GM12892 (cell line): Measurements from ENCODE around the gene RPS6KA5.

Source experiments
- POLR2A ChIP-seq: IDR thresholded peaks from 2 replicates; pipeline ENCODE4 v1.6.1; 2011; ENCODE audit warnings: low read depth, low read length, control low read depth
- POLR2AphosphoS5 ChIP-seq: IDR thresholded peaks from 2 replicates; pipeline ENCODE4 v1.6.1; 2011; ENCODE audit warnings: low read depth, low read length, control low read depth
- TAF1 ChIP-seq: IDR thresholded peaks from 2 replicates; pipeline ENCODE4 v1.6.1; 2011; ENCODE audit warnings: low read depth, mild to moderate bottlenecking, control low read depth, low read length, borderline replicate concordance

GRCh38 chr14:90866833-90867232, 193.6 kb downstream of the RPS6KA5 start:
- TF ChIP-seq POLR2A (no peak), POLR2AphosphoS5 (no peak), TAF1 (no peak)
